ENCODE results near the gene KIDINS220. TPM values are rescaled to one million over a fixed set of nuclear protein-coding genes. Genes with fewer than 3 reads are reported as not detected.
A peak's percentile ranks its signal among the peaks of the same experiment; 100 is the strongest.

Gene KIDINS220
- total and polyA plus RNA-seq, 2 experiments from 2014 or later = 12.8 to 38.2 TPM

DNA sequence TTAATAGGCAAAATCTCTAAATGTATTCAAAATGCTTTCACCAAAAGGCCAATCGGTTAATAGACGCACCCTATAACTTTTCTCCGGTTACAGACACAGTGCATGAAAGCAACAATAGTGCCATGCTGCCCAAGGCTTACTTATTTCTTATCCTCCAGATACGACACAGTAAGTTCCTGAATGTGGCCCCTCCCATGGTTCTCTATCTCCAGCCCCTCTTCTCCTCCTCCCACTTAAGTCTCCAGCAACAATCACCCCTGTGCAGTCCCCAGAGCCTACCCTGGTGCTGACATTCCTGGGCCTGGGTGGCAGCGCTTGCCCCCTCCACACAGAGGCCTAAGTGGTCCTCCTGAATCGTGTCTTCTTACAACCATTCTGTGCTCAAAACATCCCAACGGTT is 3.6 kb downstream of the KIDINS220 start (continued):
- TF ChIP-seq, protein P1, sequence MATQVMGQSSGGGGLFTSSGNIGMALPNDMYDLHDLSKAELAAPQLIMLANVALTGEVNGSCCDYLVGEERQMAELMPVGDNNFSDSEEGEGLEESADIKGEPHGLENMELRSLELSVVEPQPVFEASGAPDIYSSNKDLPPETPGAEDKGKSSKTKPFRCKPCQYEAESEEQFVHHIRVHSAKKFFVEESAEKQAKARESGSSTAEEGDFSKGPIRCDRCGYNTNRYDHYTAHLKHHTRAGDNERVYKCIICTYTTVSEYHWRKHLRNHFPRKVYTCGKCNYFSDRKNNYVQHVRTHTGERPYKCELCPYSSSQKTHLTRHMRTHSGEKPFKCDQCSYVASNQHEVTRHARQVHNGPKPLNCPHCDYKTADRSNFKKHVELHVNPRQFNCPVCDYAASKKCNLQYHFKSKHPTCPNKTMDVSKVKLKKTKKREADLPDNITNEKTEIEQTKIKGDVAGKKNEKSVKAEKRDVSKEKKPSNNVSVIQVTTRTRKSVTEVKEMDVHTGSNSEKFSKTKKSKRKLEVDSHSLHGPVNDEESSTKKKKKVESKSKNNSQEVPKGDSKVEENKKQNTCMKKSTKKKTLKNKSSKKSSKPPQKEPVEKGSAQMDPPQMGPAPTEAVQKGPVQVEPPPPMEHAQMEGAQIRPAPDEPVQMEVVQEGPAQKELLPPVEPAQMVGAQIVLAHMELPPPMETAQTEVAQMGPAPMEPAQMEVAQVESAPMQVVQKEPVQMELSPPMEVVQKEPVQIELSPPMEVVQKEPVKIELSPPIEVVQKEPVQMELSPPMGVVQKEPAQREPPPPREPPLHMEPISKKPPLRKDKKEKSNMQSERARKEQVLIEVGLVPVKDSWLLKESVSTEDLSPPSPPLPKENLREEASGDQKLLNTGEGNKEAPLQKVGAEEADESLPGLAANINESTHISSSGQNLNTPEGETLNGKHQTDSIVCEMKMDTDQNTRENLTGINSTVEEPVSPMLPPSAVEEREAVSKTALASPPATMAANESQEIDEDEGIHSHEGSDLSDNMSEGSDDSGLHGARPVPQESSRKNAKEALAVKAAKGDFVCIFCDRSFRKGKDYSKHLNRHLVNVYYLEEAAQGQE (IDR thresholded peaks at IDR 0.05; ENCODE audit: unreplicated experiment) = no peak
- no peak for TF ChIP-seq CTCF (conservative IDR thresholded peaks at IDR 0.05; ENCODE audit: low read depth in 2 of 2)
- TF ChIP-seq EZH2phosphoT487 (IDR thresholded peaks at IDR 0.05; ENCODE audit: unreplicated experiment) = no peak
- TF ChIP-seq CREB1 (CRISPR knock-in tag; IDR thresholded peaks at IDR 0.05; ENCODE audit: low read depth) = no peak

DNA sequence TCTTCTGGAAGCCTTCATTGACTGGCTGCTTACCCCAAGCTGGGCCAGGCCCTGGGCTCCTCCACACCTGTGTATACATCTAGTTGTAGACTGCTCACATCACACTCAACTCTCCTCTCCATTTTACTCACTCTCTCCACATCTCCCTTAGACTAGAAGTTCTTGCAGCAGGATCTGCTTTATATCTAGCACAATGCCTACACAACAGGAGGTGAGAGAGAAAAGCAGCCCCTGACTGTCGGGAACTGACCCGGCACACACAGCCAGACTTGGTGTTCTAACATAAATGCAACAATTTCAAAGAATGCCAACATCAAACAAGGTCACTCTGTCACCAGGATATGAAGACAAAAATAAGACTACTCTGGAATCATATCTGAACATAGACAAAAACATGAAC is 5.9 kb downstream of the KIDINS220 start:
- Histone ChIP-seq H3K36me3 (ENCODE audit: insufficient read depth) (no peaks in the 10 kb centered on the region), H3F3A (replicated peaks; ENCODE audit: low read depth) (no peaks in the 10 kb centered on the region), H2AFZ (no peak overlapping the region), H3K4me3 (no peak overlapping the region), H4K20me1 (replicated peaks; ENCODE audit: insufficient read depth) (peaks cover 3% of the 10 kb centered on the region), H3K27ac (ENCODE audit: low read depth) (no peak overlapping the region), H3K79me2 (replicated peaks; ENCODE audit: insufficient read depth) (peaks cover 56% of the 10 kb centered on the region), H3K27me3 (ENCODE audit: insufficient read depth) (no peaks in the 10 kb centered on the region), H3K9me2 (ENCODE audit: insufficient read depth) (no peaks in the 10 kb centered on the region), H3K4me2 (no peak overlapping the region), H3K4me1 (ENCODE audit: insufficient read depth) (peaks cover 4% of the 10 kb centered on the region)
- TF ChIP-seq, protein P1 (IDR thresholded peaks at IDR 0.05; ENCODE audit: unreplicated experiment) = no peak
- TF ChIP-seq NANOG (IDR thresholded peaks at IDR 0.05; ENCODE audit: borderline replicate concordance) = no peak
- TF ChIP-seq POLR2AphosphoS5 (IDR thresholded peaks at IDR 0.05; ENCODE audit: low read depth) = no peak
- no peak for TF ChIP-seq CTCF (conservative IDR thresholded peaks at IDR 0.05; ENCODE audit: low read depth in 2 of 2)
- TF ChIP-seq ZNF331 (CRISPR knock-in tag; IDR thresholded peaks at IDR 0.05; ENCODE audit: low read depth) = no peak
- TF ChIP-seq JUNB (IDR thresholded peaks at IDR 0.05; ENCODE audit: unreplicated experiment) = no peak
- no peak for TF ChIP-seq EZH2phosphoT487 (IDR thresholded peaks at IDR 0.05; ENCODE audit: unreplicated experiment)
- H3K4me1 Mint-ChIP-seq = peaks cover 18% of the 10 kb centered on the region; the same call in 2 of the 3 replicates
- DNase-seq (ENCODE audit: low spot score) (no peak), ATAC-seq (peak; percentile 63)
- peaks cover 3% of the 10 kb centered on the region for H3K27me3 Mint-ChIP-seq (ENCODE audit: insufficient read depth, low read depth, poor library complexity)
- no peak overlapping the region for H3K27ac Mint-ChIP-seq
- H3K4me3 Mint-ChIP-seq = no peak overlapping the region
- H3K36me3 Mint-ChIP-seq (ENCODE audit: low read depth) = no peaks in the 10 kb centered on the region
- no peaks in the 10 kb centered on the region for H3K9me3 Mint-ChIP-seq

All from GM23338 (cell line).